ENCODE measurements around the gene RUVBL1.

GRCh38 chr3:128155616-128156360 is 32.2 kb upstream of the RUVBL1 start:
- TF ChIP-seq CTCF (IDR thresholded peaks at IDR 0.05; ENCODE audit: low read depth, low read length) (no peak), EZH2phosphoT487 (IDR thresholded peaks at IDR 0.05; ENCODE audit: low read depth) (no peak)
